ENCODE measurements around the gene HOXC9.

DNA sequence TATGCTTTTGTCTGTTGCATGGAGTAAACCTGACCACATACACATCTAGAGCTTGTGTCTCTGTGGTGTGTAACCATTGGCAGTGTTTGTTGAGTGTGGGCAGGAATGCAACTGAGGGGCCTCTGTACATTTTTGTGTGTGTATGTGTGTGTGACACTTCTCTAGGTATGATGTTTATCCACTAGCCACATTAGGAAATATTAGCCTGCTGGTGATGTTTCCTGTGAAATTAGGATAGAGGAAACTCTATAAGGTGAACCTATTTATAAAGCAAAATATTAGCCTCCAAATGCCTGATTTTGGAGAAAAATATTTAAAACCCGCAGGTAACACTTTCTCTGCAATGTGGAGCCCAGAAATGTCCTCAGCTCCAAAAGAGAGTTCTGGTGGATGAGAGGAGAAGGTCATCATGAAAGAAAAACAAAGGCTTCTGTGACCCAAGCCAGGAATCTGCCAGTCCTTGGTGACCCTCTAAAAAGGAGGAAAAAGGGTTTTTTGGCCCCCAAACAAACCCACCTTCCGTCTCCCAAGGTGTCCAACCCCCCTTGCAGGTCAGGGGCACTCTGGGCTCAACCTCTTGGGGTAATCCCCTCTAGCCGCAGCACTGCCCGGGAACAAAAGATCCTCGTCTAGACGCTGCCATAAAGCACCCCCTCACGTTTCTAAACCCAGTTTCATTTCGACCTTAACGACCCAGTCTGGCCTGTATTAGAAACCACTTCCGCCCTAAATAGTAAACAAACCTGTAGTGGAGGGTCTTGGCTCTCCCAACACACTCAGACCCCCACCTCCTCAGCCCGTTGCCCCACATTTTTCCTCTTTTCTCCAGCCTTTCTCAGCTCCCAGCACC is 22.1 kb upstream of the HOXC9 start:
- TF ChIP-seq POLR2A (IDR thresholded peaks at IDR 0.05) (no peak), POLR2AphosphoS5 (IDR thresholded peaks at IDR 0.05; ENCODE audit: insufficient read depth in 1 of 2, low read depth in 1 of 2) (no peak)
- TF ChIP-seq, protein P1, sequence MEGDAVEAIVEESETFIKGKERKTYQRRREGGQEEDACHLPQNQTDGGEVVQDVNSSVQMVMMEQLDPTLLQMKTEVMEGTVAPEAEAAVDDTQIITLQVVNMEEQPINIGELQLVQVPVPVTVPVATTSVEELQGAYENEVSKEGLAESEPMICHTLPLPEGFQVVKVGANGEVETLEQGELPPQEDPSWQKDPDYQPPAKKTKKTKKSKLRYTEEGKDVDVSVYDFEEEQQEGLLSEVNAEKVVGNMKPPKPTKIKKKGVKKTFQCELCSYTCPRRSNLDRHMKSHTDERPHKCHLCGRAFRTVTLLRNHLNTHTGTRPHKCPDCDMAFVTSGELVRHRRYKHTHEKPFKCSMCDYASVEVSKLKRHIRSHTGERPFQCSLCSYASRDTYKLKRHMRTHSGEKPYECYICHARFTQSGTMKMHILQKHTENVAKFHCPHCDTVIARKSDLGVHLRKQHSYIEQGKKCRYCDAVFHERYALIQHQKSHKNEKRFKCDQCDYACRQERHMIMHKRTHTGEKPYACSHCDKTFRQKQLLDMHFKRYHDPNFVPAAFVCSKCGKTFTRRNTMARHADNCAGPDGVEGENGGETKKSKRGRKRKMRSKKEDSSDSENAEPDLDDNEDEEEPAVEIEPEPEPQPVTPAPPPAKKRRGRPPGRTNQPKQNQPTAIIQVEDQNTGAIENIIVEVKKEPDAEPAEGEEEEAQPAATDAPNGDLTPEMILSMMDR (IDR thresholded peaks at IDR 0.05) = no peak
